HS-5 (cell line): ENCODE data around the gene TPSG1.

Experiments used
- DNase-seq: peaks from one replicate; pipeline ENCODE4 v3.0.0-alpha.2; 2012; ENCODE audit warnings: low read depth

Gene TPSG1

GRCh38 chr16:1176280-1176897 is 48.7 kb downstream of the TPSG1 start:
- no peak for DNase-seq

GRCh38 chr16:1175566-1176279 is 49.3 kb downstream of the TPSG1 start:
- DNase-seq: no peak

GRCh38 chr16:1174477-1175357 is 50.4 kb downstream of the TPSG1 start:
- no peak for DNase-seq

- no peak for DNase-seq
Measured at GRCh38 chr16:1173788-1174451, 51.1 kb downstream of the TPSG1 start.

GRCh38 chr16:1172651-1173050 is 52.4 kb downstream of the TPSG1 start:
- DNase-seq: no peak

GRCh38 chr16:1171854-1172428 is 53.1 kb downstream of the TPSG1 start:
- no peak for DNase-seq
